HG03095 (cell line): Measurements from ENCODE around the gene RAB31.

Source experiments
- ATAC-seq: cut with Tn5 transposase; IDR thresholded peaks from one replicate; pipeline ENCODE4 v1.9.1; 2021; ENCODE audit warnings: moderate library complexity; ENCODE audit not compliant: unreplicated experiment

Gene RAB31

DNA sequence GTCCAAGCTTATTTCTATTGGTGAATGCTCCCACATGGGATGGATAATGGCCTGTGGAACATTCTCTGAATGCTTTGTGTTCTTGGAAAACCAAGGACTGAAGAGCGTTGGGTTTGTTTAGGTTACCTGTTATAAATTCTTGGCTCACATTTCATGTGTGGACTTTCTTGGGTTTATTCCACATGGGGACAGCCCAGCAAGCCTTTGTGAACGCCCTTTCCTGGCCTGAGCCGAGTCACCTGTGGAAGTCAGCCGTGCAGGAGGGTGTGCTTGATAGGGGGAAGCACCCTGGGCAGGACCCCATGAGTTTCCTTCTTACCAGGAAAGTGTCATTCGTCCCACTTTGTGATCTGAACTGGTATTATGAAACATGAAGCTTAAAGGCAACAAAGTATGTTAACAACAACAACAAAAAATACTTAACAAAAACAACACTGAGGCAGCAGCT is 4.1 kb downstream of the RAB31 start:
- ATAC-seq, result no peak

DNA sequence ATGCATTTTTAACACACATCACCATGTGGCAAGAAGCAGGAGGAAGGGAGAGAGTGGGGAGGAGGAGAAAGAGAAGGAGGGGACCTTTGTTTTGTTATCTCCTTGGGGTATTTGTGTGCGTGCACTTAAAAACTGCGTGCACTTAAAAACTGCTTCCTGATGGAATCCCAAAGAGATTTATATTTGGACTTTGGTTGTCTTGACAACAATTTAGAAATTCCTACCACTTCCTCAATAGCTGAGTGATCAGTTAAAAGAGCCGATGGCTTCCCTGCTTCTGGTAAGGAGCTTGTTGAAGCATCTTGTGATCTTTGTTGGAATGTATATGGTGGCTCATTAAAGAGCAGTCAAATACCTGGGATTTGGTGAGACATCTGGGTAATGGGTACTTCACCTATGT is 4.5 kb downstream of the RAB31 start:
- no peak for ATAC-seq

DNA sequence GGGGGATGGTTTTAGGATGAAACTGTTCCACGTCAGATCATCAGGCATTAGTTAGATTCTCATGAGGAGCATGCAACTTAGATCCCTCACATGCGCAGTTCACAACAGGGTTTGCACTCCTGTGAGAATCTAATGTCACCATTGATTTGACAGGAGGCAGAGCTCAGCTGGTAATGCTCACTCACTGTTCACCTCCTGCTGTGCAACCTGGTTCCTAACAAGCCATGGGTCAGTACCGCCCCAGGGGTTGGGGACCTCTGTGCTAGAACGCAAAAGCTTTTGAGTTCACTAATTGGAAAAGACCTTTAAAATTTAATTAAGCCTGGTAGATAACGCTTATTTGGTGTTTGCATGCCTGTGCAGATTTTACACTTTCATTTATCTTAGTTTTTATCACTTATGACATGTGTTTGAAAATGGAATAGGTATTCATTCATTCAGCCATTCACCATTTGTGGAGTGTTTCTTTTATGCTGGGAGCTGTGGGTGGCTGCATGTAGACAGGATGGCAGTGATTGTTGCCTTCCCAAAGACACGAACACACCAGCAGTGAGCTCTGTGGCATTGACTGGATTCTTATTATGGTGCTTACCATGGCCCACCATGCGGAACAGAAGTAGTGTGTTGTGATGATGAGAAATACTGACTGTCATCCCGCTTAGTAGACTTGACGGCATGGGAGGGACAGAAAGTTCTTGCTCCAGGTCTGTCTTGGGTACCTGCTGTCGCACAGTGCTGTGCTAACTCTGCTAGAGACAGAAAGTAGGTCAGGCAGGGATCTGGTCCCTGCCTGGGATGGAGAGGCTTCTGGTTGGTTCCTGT is 6.4 kb downstream of the RAB31 start:
- ATAC-seq, result no peak

DNA sequence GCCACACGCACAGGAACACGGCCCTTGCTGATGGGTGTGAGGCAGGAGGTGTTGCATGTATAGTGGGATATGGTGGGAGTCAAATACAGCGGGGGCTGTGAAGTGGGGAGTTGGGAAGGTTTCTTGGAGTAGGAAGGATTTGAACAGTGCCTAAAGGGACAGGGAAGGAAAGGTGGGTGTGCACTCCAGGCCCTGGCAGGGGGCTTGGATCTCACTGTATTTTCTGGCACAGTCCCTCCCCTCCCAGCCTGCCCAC is 6.9 kb downstream of the RAB31 start:
- no peak for ATAC-seq

DNA sequence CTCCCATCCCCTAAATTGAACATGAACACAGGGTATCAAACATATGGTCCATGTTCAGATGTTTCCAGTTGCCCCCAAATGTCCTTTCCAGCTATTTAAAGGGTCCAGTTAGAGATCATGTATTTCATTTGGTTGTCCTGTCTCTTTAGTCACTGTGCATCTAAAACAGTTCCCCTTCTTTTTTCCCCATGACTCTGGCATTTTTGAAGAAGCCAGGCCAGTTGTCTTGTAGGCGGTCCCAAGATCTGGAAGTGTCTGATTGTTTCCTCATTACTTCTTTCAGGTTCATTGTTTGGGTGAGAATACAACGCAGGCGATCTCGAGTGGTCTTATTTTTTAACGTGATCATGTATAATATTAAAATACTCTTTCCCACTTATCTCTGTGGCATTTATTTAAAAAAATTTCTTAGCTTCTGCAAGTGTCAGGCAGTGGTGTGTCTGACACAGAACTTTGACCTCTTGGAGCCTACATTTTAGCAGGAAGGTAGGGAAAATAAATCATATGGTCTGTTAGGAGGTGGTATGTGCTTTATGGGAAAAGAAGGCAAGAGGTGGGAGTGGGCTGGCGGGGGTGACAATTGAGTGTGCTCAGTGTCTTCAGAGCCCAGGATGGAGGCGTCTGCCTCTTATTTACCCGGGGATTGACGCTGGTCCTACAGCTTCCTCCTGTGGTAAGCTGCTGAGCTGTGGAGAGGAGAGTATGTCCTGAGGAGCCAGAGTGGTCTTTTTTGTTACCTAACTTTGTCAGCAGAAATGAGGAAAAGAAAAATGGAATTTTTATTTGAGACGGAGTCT is 8.1 kb downstream of the RAB31 start:
- no peak for ATAC-seq

DNA sequence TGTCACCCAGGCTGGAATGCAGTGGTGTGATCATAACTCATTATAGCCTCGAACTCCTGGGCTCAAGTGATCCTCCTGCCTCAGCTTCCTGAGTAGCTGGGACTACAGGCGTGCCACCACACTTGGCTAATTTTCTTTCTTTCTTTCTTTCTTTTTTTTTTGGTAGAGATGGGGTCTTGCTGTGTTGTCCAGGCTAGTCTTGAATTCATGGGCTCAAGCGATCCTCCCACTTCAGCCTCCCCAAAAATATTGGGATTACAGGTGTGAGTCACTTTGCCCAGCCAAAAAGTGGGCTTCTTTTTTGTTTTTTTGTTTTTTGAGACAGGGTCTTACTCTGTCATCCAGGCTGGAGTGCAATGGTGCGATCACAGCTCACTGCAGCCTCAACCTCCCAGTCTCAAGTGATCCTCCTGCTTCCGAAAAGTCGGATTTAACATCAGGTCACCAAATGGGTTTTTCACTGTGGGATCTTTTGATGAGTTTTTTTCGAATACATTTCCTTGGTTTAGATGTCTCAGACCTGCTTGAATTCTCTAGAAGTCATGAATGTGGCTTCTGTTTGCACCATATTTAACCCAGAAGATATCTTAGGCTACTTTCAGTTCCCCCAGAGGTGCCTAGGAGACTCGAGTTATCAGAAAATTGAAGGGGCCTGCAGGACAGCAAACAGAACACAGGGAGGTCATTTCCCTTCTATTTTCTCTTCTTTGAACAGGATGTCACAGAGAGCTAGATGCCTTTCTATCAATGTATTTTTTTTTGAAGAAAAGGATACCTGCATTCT is 8.9 kb downstream of the RAB31 start:
- no peak for ATAC-seq

DNA sequence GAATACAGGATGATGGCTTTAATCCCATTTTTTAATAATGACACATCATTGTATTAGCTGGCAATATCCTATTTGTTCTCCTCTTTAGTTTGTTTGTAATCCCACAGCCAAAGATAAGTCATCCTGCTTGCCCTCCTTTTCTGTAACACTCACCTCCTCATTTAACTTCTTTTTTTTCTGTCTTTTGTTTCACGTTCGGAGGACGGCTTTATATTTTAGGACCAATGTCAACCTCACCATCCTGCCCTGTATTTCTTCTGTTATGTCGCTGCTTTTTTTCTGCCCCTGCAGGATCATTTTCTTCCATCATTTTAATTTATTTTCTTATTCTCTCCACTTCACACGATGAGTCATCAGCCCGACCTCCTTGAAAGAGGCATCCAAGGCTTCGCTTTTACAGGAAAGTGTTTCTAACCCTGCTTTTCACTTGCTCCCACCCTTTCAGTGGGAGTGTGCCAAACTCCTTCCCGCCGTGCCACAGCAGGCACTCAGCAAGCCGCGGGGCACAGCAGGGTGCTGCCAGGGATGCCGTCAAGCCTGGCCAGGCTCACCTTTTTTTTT is 11.4 kb downstream of the RAB31 start:
- no peak for ATAC-seq

DNA sequence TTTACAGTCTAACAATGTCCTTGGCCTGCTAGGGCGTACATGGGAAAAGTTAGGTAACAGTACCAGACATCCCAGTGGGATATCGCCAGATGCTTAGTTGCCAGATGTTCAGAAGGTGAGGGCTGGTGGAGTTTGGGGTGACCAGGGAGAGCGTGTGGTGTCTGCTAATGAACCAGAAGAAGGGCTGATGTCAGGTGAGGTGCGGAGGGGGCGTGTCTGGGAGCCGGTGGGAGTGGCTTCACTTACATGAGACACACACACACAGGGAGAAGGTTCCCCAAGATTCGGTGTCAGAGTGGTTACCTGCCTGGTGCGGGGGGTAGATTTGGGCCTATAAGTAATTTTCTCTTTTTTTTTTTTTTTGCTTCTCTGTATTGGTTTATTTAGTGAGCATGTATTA is 12.2 kb downstream of the RAB31 start:
- no peak for ATAC-seq

DNA sequence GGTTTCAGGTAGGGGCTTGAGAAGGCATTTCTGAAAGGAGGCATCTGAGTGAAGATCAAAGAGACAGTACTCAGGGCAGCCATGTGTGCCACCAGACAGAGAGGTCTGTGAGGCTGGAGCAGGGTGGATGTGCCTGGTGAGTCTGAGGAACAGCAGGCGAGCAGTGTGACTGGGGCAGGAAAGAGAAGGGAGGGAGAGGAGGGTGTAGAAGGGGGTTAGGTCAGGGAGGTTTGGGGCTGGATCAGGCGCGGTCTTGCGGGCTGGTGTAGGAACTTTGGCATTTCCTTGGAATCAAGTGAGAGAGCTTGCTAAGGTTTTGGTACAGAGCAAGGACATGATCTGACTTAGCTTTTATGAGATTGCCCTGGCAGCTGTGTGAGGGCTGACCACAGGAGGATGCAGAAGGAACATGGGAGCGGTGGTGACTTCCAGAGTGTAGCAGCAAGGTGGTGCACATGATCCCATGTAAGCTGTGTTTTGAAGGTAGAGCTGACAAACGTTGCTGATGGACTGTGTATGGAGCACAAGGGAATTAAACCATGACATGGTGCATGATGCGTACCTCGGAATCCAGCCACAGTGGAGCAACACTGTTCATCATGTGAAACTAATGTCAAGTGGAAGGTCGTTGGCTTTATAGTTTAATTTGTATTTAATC is 13.9 kb downstream of the RAB31 start:
- ATAC-seq, result no peak

DNA sequence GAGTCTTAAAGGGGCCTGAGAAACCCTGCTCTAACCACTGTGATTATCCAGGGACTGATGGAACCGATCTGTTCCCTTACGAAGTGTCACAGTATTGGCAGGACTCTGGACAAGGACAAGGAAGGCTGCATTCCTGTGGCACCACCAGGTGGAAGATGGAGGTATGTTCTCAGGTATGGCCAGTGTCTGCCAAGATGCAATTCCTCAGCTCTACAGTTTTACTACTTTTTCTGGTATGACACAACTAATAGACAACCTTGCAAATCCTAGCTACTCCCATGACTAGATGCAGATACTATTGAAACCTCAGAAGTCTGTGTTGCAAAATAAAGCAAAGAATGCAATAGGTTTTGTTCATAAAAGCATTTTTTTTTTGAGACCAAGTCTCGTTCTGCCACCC is 14.6 kb downstream of the RAB31 start:
- no peak for ATAC-seq

DNA sequence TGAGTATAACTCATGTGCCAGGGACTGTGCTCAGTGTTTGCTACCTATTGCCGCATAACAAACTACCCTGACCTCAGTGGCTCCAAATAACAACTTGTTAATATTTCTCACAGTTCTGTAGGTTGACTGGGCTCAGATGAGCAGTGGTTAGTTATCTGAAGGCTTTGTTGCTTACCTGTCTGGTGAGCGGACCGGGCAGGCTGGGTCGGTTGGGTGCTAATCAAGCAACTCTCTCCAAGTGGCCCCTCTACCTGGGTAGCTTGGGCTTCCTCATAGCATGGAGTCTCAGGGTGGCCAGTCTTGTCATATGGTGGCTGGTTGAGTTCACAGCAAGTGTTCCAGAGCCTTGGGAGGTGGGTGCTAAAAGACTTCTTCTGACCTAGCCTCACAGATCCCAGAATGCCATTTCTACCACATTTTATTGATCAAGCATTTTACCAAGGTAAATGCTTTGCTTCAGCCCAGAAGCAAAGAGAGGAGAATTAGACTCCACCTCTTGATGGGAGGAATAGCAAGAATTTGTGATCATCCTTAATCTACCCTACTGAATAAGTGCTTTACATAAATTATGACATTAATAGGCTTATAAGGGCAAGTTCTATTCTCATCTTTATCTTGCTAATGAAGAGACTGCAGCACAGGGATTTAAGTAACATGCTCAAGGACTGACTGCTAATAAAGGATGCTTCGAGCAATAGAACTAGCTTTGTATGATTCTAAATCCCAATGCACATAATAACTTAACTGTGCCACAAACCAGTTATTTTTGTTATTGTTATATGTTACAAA is 16.9 kb downstream of the RAB31 start:
- ATAC-seq, result no peak

DNA sequence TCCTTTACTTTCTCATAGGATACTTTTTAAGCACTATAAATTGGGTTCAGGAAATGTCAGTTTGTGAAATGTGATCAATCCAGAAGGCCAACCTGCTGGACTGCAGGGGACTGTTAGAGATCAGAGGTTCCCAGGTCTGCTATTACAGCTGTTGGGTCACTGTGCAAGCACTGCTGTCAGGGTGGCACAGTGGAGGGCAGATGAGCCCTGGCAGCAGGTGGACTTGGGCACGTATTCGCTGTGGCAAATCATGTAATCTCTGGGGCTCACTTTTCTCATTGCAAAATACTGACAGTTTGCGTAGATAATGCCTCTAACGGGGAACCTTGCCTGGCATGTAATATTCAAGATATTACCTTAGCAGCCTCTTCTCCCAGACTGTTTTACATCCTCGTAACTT is 18.1 kb downstream of the RAB31 start:
- ATAC-seq, result no peak

DNA sequence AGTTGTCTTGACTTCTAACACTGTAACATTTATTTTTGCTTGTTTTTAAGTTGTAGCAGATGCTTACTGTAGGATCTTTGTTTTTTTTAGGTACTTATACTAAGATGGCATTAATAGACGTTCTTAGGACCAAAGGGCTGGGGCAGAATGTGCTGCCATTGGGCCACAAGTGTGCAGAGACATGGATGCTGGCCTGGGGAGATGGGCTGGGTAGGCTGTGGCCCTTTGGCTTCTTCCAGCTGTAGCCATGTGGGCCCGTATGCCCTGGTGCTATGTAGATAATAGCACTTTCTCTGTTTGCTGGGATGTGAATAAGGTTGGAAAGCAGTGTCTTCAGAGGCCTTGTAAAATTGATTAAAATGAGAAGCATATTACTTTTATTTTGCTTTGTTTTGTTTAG is 18.8 kb downstream of the RAB31 start:
- ATAC-seq, result no peak

DNA sequence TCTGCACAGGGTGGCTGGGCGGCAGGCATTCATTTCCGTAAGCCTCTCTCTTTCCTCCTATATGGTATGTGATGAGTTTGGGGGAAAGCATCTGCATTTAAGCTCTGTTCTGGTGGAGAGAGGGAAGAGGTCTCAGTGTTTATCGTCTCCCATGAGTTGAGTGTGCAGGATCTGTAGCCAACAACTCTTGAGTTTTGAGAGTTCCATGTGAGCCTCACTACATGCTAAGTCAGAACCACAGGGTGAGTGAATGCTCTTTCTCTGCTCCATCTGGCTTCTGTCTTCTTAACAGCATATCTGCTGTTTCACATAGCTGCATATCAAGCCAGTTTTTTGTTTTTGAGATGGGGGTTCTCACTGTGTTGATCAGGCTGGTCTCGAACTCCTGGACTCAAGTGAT is 22.7 kb downstream of the RAB31 start:
- ATAC-seq, result no peak

DNA sequence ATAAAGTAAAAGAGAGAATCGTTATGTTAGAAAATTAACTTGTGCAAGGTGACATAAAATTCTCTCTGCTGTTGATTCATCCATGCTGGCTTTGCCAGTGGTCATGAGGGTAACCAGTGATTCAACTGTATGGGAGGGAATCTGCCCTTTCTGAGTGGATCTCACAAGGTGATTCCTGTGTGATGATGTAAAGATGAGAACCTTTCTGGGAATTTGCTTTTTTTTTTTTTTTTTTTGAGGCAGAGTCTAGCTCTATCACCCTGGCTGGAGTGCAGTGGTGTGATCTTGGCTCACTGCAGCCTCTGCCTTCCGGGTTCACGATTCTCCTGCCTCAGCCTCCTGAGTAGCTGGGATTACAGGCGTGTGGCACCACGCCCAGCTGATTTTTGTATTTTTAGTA is 23.3 kb downstream of the RAB31 start:
- no peak for ATAC-seq

DNA sequence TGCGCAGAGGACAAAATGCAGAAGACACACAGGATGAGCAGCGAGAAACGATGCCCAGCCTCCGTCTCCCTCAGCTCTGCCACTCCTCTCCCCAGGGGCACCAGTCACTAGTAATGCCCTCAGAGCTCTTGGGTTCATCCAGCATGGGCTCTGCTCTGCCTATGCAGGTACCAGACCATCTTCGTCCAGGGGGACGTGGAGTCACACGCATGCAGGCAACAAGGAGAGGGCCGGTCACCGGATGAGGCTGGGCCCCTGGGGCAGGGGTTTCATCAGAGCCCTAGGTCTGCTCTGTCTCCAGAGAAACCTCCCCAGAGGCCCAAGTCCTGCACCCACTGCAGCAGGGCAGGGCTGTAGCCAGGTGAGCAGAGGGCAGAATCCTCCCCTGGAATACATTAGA is 23.9 kb downstream of the RAB31 start:
- no peak for ATAC-seq

DNA sequence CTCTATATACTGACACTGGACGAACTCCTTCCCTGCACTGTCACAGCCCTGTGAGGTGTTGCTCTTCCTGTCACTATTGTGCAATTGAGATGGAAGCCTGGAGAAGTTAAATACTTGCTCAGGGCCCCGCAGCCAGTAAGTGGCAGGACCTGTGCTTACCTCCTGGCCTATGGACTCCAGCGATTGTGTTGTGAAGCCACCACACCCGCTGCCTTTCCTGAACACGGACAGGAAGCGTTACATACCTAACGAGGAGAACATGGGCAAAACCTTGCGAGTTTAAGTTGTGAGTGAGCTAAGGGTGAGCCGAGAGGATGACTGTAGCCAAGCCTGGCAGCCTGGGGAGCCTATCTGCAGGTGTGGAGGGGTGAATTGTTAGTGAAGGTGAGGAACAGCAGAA is 26.1 kb downstream of the RAB31 start:
- ATAC-seq, result no peak

DNA sequence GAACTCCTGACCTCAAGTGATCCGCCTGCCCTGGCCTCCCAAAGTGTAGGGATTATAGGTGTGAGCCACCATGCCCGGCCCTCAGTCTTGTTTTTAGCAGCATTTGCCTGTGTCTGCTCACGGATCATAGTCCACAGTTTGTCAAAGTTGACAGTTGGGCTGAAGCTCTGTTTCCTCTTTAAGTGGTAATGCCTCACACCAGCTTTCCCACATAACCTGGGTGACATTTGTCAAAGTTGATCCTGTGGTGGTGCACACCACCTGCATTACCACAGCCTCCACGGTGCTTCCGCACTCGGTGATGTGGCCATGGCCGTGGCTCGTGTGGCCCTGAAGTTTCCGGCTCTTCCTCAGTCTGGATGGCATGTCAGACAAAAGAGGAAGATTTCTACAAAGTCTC is 27.1 kb downstream of the RAB31 start:
- no peak for ATAC-seq

DNA sequence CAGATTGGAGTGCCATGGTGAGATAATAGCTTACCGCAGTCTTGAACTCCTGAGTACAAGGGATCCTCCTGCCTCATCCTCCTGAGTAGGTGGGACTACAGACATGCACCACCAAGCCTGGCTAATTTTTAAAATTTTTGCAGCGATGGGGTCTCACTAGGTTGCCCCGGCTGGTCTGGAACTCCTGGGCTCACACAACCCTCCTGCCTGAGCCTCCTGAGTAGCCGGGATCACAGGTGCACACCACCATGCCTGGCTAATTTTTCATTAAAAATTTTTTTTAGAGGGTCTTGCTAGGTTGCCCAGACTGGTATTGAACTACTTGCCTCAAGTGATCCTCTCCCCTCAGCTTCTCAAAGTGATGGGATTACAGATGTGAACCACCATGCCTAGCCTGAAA is 27.8 kb downstream of the RAB31 start:
- ATAC-seq, result no peak

DNA sequence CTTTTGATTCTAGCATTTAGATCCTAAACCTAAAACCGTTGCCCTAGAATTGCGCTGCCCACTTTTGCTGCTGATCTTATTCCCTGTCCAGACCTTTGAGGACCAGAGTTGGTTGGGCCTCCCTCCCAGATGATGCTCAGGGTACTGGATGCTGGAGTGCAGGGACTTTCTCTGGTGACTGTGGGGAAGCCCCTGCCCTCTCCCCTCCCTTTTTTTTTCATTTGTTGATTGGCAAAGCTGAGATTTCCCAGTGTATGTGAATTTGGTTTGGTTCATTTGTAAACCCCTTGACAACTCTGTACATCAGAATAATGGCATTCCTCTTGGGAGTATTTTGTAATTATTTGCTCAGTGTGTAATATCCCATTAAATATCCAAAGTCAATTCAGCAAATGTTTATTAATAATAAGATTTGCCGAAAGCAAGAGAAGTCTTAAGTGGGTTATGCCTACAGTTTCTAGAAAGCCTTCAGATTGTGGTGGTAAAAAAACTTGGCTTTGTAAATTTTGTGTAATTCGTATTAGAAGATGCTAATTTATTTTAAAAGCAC is 28.3 kb downstream of the RAB31 start:
- no peak for ATAC-seq
